ENCODE measurements around the gene OSBPL3.

GRCh38 chr7:24946467-24946866, 33.5 kb downstream of the OSBPL3 start:
- no peak for TF ChIP-seq CTCF (IDR thresholded peaks at IDR 0.05)
- no peak for TF ChIP-seq POLR2AphosphoS5 (IDR thresholded peaks at IDR 0.05; ENCODE audit: low read depth, low read length)
- TF ChIP-seq TCF7L2 (IDR thresholded peaks at IDR 0.05; ENCODE audit: low read depth, low read length): no peak
- no peak for TF ChIP-seq SIN3A (IDR thresholded peaks at IDR 0.05; ENCODE audit: borderline replicate concordance, insufficient read depth, low read depth, low read length)
- no peak for TF ChIP-seq REST (IDR thresholded peaks at IDR 0.05; ENCODE audit: insufficient read depth in 1 of 2, low read depth in 2 of 2, low read length in 1 of 2)

Measured in Panc1 (cell line).